Sigmoid colon (tissue), 7 donors: ENCODE measurements around the gene INSIG2. TPM values are rescaled to one million over a fixed set of nuclear protein-coding genes. Genes with fewer than 3 reads are reported as not detected.
A peak's percentile ranks its signal among the peaks of the same experiment; 100 is the strongest.

Source experiments
- DNase-seq: peaks from one replicate; pipeline ENCODE4 v3.0.0-alpha.2; 2019
- H3K27ac ChIP-seq, 4 donors: fragments of 200-600 bp; sonication (generic); one replicate each; pipeline ENCODE4 v1.5.1; 2016 to 2019; ENCODE audit warnings: mild to moderate bottlenecking in 1 of 4
- H3K27me3 ChIP-seq, 3 donors: fragments of 200-600 bp; sonication (generic); one replicate each; pipeline ENCODE4 v1.5.1; 2019; ENCODE audit warnings: mild to moderate bottlenecking in 1 of 3
- H3K36me3 ChIP-seq, 4 donors: fragments of 200-600 bp; sonication (generic); one replicate each; pipeline ENCODE4 v1.5.1; 2016 to 2019
- H3K4me1 ChIP-seq, 4 donors: fragments of 200-600 bp; sonication (generic); one replicate each; pipeline ENCODE4 v1.5.1; 2017 to 2019
- H3K4me3 ChIP-seq, 4 donors: fragments of 200-600 bp; sonication (generic); one replicate each; pipeline ENCODE4 v1.5.1; 2017 to 2019; ENCODE audit warnings: mild to moderate bottlenecking in 2 of 4, moderate library complexity in 1 of 4
- H3K9me3 ChIP-seq, 4 donors: fragments of 200-600 bp in 3 of 4; sonication (generic) in 3 of 4; one replicate each; pipeline versions ENCODE4 v1.5.1 to v1.6.1; 2013 to 2019
- EP300 ChIP-seq, 4 donors: sonication (generic); formaldehyde crosslinking; IDR thresholded peaks; one replicate each; pipeline ENCODE4 v1.6.1; 2017; ENCODE audit warnings: antibody characterized with exemption in 4 of 4
- POLR2A ChIP-seq, 2 donors: fragments of 450-650 bp; IDR thresholded peaks; one replicate each; pipeline ENCODE4 v1.6.1; 2016; ENCODE audit warnings: antibody characterized with exemption in 2 of 2, mild to moderate bottlenecking in 2 of 2, moderate library complexity in 2 of 2
- POLR2AphosphoS5 ChIP-seq, 4 donors: sonication (generic); formaldehyde crosslinking; IDR thresholded peaks; one replicate each; pipeline ENCODE4 v1.6.1; 2017; ENCODE audit warnings: antibody characterized with exemption in 4 of 4
- WGBS, 2 donors: extraction: QIAGEN DNeasy Blood & Tissue Kit; methylation state at CpG; one replicate each; pipeline ENCODE4 v1.1.7; 2013; 5-methylcytosine and 5-hydroxymethylcytosine counted together
- intact Hi-C: fragments of 100-400 bp; cut with DNase I; formaldehyde crosslinking; loops from one replicate; pipeline ENCODE4 v1.15.1; 2023
- polyA plus RNA-seq, 3 donors: library from polyadenylated mRNA; stranded (reverse); fragments of 200-250 nt; gene quantifications; one replicate each; pipeline ENCODE4 v1.2.3, GENCODE V29; 2013
- total RNA-seq, 4 donors: library from RNA; depleted of rRNA; stranded (reverse); fragments of >200 nt; gene quantifications; one replicate each; pipeline ENCODE4 v1.1.0, GENCODE V29; 2016
- TF ChIP-seq, protein P1 (sequence below), 4 experiments: fragments of 450-650 bp in 3 of 4; fragments of 200-600 bp in 1 of 4; IDR thresholded peaks; one replicate each; pipeline ENCODE4 v1.5.1; 2016 to 2019; ENCODE audit warnings: antibody characterized with exemption in 4 of 4, mild to moderate bottlenecking in 3 of 4, moderate library complexity in 2 of 4
- donor health status: healthy with polysubstance abuse.
- donor health status: Bipolar disorder and iron deficiency.
- donor health status: healthy.

The INSIG2 gene
- total and polyA plus RNA-seq, 7 donors = 7.2 to 20.7 (median 15.2) TPM

GRCh38 chr2:118121986-118122524 is 33.8 kb downstream of the INSIG2 start:
- intact Hi-C loops = no loop called here
- Histone ChIP-seq H3K27me3 (no peaks in the 10 kb centered on the region), H3K36me3 (no peaks in the 10 kb centered on the region), H3K9me3 (no peaks in the 10 kb centered on the region), H3K4me1 (peaks cover 0 to 23% (median 17%) of the 10 kb centered on the region in 4 donors), H3K27ac (no peak overlapping the region), H3K4me3 (no peak overlapping the region)
- no peak for DNase-seq
- 42 to 87% methylated on average over 2 of the region's 2 CpGs for WGBS, 2 donors
- TF ChIP-seq POLR2AphosphoS5 (IDR thresholded peaks at IDR 0.05) (no peak), POLR2A (IDR thresholded peaks at IDR 0.05) (no peak), EP300 (IDR thresholded peaks at IDR 0.05) (no peak)
- TF ChIP-seq, protein P1, sequence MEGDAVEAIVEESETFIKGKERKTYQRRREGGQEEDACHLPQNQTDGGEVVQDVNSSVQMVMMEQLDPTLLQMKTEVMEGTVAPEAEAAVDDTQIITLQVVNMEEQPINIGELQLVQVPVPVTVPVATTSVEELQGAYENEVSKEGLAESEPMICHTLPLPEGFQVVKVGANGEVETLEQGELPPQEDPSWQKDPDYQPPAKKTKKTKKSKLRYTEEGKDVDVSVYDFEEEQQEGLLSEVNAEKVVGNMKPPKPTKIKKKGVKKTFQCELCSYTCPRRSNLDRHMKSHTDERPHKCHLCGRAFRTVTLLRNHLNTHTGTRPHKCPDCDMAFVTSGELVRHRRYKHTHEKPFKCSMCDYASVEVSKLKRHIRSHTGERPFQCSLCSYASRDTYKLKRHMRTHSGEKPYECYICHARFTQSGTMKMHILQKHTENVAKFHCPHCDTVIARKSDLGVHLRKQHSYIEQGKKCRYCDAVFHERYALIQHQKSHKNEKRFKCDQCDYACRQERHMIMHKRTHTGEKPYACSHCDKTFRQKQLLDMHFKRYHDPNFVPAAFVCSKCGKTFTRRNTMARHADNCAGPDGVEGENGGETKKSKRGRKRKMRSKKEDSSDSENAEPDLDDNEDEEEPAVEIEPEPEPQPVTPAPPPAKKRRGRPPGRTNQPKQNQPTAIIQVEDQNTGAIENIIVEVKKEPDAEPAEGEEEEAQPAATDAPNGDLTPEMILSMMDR (IDR thresholded peaks at IDR 0.05) = no peak

- TF ChIP-seq POLR2A (IDR thresholded peaks at IDR 0.05) = no peak
- TF ChIP-seq POLR2AphosphoS5 (IDR thresholded peaks at IDR 0.05) = no peak
- TF ChIP-seq, protein P1 (IDR thresholded peaks at IDR 0.05) = no peak
- no peak for TF ChIP-seq EP300 (IDR thresholded peaks at IDR 0.05)
- H3K4me3 ChIP-seq = no peak overlapping the region
- peaks cover 0 to 23% (median 17%) of the 10 kb centered on the region in 4 donors for H3K4me1 ChIP-seq
- no peak for DNase-seq
- no peaks in the 10 kb centered on the region for H3K9me3 ChIP-seq
- peak overlapping the region in 3 of 4 donors; percentile 41 to 63 (median 47) for H3K27ac ChIP-seq
- no peaks in the 10 kb centered on the region for H3K36me3 ChIP-seq
- H3K27me3 ChIP-seq = no peaks in the 10 kb centered on the region
- WGBS, 2 donors = 54% methylated on average over 2 of the region's 2 CpGs
- intact Hi-C loops = no loop called here
These were observed 34.5 kb downstream of the INSIG2 start for GRCh38 chr2:118122594-118123281.

DNA sequence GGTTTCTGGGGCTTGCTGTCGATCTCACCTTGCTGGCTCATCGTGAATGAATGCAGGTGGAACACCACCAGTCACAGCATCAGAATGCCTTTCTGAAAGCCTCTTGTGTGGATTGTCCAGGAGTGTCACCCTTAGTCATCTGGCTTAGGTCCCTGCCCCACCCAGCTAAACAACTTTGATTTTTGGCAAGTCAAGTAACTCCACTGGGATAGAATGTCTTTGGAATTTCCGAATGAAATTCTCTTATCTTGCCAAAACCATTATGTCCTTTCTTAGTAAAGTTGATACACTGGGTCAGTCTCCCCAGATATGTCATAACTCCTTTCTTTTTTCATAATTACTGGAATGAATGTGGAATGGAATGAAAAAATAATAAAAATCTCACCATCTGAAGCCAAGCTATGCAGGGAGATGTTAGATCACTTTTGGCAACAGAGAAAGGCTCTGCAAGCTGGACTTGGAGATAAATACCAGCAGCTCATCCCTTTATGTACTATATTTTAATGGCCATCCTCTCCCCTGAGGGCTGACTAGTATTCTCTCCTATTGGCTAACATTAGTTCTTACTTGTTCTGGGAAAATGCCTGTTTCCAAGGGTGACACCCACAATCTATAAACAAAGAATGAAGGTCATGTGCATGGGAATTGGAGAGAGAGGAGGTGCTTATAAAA is 35.4 kb downstream of the INSIG2 start:
- no peaks in the 10 kb centered on the region for H3K36me3 ChIP-seq
- 24 to 70% methylated on average over 3 of the region's 3 CpGs for WGBS, 2 donors

GRCh38 chr2:118124288-118124891 is 36.1 kb downstream of the INSIG2 start:
- intact Hi-C loops = no loop called here
- peak overlapping the region in 1 of 4 donors; percentile 63 for H3K27ac ChIP-seq
- 64 to 87% methylated on average over 8 of the region's 8 CpGs for WGBS, 2 donors

More for the DNA sequence above, 35.4 kb downstream of the INSIG2 start:
- peak overlapping the region in 3 of 4 donors; percentile 41 to 63 (median 47) for H3K27ac ChIP-seq
- no peaks in the 10 kb centered on the region for H3K27me3 ChIP-seq
- H3K9me3 ChIP-seq = no peaks in the 10 kb centered on the region
- peaks cover 0 to 23% (median 17%) of the 10 kb centered on the region in 4 donors for H3K4me1 ChIP-seq
- DNase-seq = no peak
- H3K4me3 ChIP-seq = no peak overlapping the region
- no peak for TF ChIP-seq EP300 (IDR thresholded peaks at IDR 0.05)
- TF ChIP-seq, protein P1 (IDR thresholded peaks at IDR 0.05) = no peak
- TF ChIP-seq POLR2AphosphoS5 (IDR thresholded peaks at IDR 0.05) = no peak
- TF ChIP-seq POLR2A (IDR thresholded peaks at IDR 0.05) = no peak
- intact Hi-C loops = no loop called here

More at GRCh38 chr2:118124288-118124891, 36.1 kb downstream of the INSIG2 start:
- no peak for DNase-seq
- Histone ChIP-seq H3K36me3 (no peaks in the 10 kb centered on the region), H3K4me1 (peaks cover 0 to 23% (median 17%) of the 10 kb centered on the region in 4 donors), H3K27me3 (no peaks in the 10 kb centered on the region), H3K9me3 (no peaks in the 10 kb centered on the region), H3K4me3 (no peak overlapping the region)
- no peak for TF ChIP-seq EP300 (IDR thresholded peaks at IDR 0.05)
- TF ChIP-seq, protein P1 (IDR thresholded peaks at IDR 0.05) = no peak
- no peak for TF ChIP-seq POLR2A (IDR thresholded peaks at IDR 0.05)
- no peak for TF ChIP-seq POLR2AphosphoS5 (IDR thresholded peaks at IDR 0.05)
